Measurements from ENCODE around the gene PCDHB4.
"Not testable (repeated sequence)": the region's sequence is repeated elsewhere in the genome, so short reads cannot be mapped to it uniquely, and the experiment has no call there.

Gene PCDHB4

GRCh38 chr5:141102471-141102870, 19.1 kb upstream of the PCDHB4 start:
- not testable (repeated sequence) for H3K4me3 ChIP-seq (ENCODE audit: low read length); H3K9ac ChIP-seq (ENCODE audit: low read depth, low read length); H3K27ac ChIP-seq (ENCODE audit: low read length); H3K27me3 ChIP-seq (ENCODE audit: insufficient read depth, low read length); H3K4me1 ChIP-seq (ENCODE audit: insufficient read depth, low read length)
- Histone ChIP-seq H3K36me3 (ENCODE audit: insufficient read depth, low read depth, low read length) (peaks cover 11% of the 10 kb centered on the region; the same call in 1 of the 2 replicates), H3K9me3 (ENCODE audit: insufficient read depth, low read depth, low read length) (peaks cover 27% of the 10 kb centered on the region)

- H3K9me3 ChIP-seq (ENCODE audit: insufficient read depth, low read depth, low read length), result peaks cover 36% of the 10 kb centered on the region
- H3K4me3 ChIP-seq (ENCODE audit: low read length), result no peak overlapping the region
- H3K27ac ChIP-seq (ENCODE audit: low read length), result no peak overlapping the region
- 0 out of 2 replicates have a peak, but pooled peaks cover 11% of the 10 kb centered on the region for H3K36me3 ChIP-seq (ENCODE audit: insufficient read depth, low read depth, low read length)
- H3K4me1 ChIP-seq (ENCODE audit: insufficient read depth, low read length), result no peaks in the 10 kb centered on the region
- H3K27me3 ChIP-seq (ENCODE audit: insufficient read depth, low read length), result no peaks in the 10 kb centered on the region
- no peak overlapping the region for H3K9ac ChIP-seq (ENCODE audit: low read depth, low read length)
Observed at GRCh38 chr5:141105350-141105749, 16.3 kb upstream of the PCDHB4 start.

DNA sequence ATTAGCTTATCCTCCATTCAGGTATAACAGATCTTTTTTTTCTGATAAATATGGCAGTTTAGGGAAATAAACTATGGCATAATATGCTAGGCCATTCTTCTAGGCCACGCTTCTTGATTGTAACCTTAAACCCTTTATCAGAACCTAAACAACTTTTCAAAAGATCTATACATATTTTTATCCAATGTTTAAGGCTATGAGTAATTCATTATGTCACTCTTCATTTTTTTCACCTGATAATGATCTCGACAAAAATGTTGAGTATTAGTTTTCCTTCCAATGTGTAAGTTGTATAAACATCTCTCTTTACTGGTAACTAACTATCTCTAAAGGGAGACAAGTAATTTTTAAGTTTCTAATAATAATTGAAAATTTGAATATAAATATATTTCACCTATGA, 2.4 kb upstream of the PCDHB4 start:
- H3K36me3 ChIP-seq (ENCODE audit: insufficient read depth, low read depth, low read length), result no peaks in the 10 kb centered on the region

DNA sequence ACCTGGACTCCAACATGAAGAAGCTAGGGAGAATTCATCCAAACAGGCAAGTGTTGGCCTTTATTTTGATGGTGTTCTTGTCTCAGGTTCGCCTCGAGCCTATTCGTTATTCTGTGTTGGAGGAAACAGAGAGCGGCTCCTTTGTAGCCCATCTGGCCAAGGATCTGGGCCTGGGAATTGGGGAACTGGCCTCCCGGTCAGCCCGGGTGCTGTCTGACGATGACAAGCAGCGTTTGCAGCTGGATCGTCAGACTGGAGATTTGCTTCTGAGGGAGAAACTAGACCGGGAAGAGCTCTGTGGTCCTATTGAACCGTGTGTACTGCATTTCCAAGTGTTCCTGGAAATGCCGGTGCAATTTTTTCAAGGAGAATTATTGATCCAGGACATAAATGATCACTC, 367 bp downstream of the PCDHB4 start:
- no peaks in the 10 kb centered on the region for H3K36me3 ChIP-seq (ENCODE audit: insufficient read depth, low read depth, low read length)
- H3K4me1 ChIP-seq (ENCODE audit: insufficient read depth, low read length), result no peaks in the 10 kb centered on the region
- H3K9ac ChIP-seq (ENCODE audit: low read depth, low read length), result no peak overlapping the region
- H3K4me3 ChIP-seq (ENCODE audit: low read length), result no peak overlapping the region
- H3K27me3 ChIP-seq (ENCODE audit: insufficient read depth, low read length), result no peaks in the 10 kb centered on the region
- H3K27ac ChIP-seq (ENCODE audit: low read length), result no peak overlapping the region
- H3K9me3 ChIP-seq (ENCODE audit: insufficient read depth, low read depth, low read length), result peaks cover 23% of the 10 kb centered on the region; the same call in 1 of the 2 replicates

More for the DNA sequence above, 2.4 kb upstream of the PCDHB4 start:
- no peaks in the 10 kb centered on the region for H3K4me1 ChIP-seq (ENCODE audit: insufficient read depth, low read length)
- no peak overlapping the region for H3K27ac ChIP-seq (ENCODE audit: low read length)
- H3K4me3 ChIP-seq (ENCODE audit: low read length), result no peak overlapping the region
- no peaks in the 10 kb centered on the region for H3K27me3 ChIP-seq (ENCODE audit: insufficient read depth, low read length)
- H3K9me3 ChIP-seq (ENCODE audit: insufficient read depth, low read depth, low read length), result peaks cover 39% of the 10 kb centered on the region
- H3K9ac ChIP-seq (ENCODE audit: low read depth, low read length), result no peak overlapping the region

- not testable (repeated sequence) for H3K4me3 ChIP-seq (ENCODE audit: low read length); H3K27me3 ChIP-seq (ENCODE audit: insufficient read depth, low read length); H3K4me1 ChIP-seq (ENCODE audit: insufficient read depth, low read length); H3K9ac ChIP-seq (ENCODE audit: low read depth, low read length); H3K27ac ChIP-seq (ENCODE audit: low read length); H3K36me3 ChIP-seq (ENCODE audit: insufficient read depth, low read depth, low read length)
- H3K9me3 ChIP-seq (ENCODE audit: insufficient read depth, low read depth, low read length), result peaks cover 22% of the 10 kb centered on the region; the same call in 1 of the 2 replicates
Observed at GRCh38 chr5:141123396-141124135, 1.9 kb downstream of the PCDHB4 start.

GRCh38 chr5:141127305-141127704, 5.7 kb downstream of the PCDHB4 start:
- peaks cover 23% of the 10 kb centered on the region; the same call in 1 of the 2 replicates for H3K9me3 ChIP-seq (ENCODE audit: insufficient read depth, low read depth, low read length)
- H3K27ac ChIP-seq (ENCODE audit: low read length), result no peak overlapping the region
- no peaks in the 10 kb centered on the region for H3K36me3 ChIP-seq (ENCODE audit: insufficient read depth, low read depth, low read length)
- no peaks in the 10 kb centered on the region for H3K4me1 ChIP-seq (ENCODE audit: insufficient read depth, low read length)
- no peaks in the 10 kb centered on the region for H3K27me3 ChIP-seq (ENCODE audit: insufficient read depth, low read length)
- peak overlapping the region; percentile 30; the same call in 1 of the 2 replicates for H3K4me3 ChIP-seq (ENCODE audit: low read length)
- no peak overlapping the region for H3K9ac ChIP-seq (ENCODE audit: low read depth, low read length)

- Histone ChIP-seq H3K27ac (ENCODE audit: low read length) (no peak within 1 kb of the TSS), H3K4me1 (ENCODE audit: insufficient read depth, low read length) (no peaks in the 10 kb centered on the region), H3K9me3 (ENCODE audit: insufficient read depth, low read depth, low read length) (peaks cover 65% of the 10 kb centered on the region), H3K4me3 (ENCODE audit: low read length) (0 out of 2 replicates have a peak within 1 kb of the TSS, but pooled peaks have one; percentile 23), H3K27me3 (ENCODE audit: insufficient read depth, low read length) (no peaks in the 10 kb centered on the region), H3K9ac (ENCODE audit: low read depth, low read length) (no peak within 1 kb of the TSS), H3K36me3 (ENCODE audit: insufficient read depth, low read depth, low read length) (no peaks in the 10 kb centered on the region)
Observed at GRCh38 chr5:141135030-141135717, 13.6 kb downstream of the PCDHB4 start, which contains the start of gene PCDHB5. TSS of gene PCDHB5 (plus strand) at chr5:141135206. CDS start at chr5:141135435, 229 bp downstream.

DNA sequence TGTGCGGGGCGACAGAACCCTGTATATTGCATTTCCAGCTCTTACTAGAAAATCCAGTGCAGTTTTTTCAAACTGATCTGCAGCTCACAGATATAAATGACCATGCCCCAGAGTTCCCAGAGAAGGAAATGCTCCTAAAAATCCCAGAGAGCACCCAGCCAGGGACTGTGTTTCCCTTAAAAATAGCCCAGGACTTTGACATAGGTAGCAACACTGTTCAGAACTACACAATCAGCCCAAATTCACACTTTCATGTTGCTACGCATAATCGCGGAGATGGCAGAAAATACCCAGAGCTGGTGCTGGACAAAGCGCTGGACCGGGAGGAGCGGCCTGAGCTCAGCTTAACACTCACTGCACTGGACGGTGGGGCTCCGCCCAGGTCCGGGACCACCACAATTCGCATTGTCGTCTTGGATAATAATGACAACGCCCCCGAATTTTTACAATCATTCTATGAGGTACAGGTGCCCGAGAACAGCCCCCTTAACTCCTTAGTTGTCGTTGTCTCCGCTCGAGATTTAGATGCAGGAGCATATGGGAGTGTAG, 14.2 kb downstream of the PCDHB4 start:
- Histone ChIP-seq H3K4me3 (ENCODE audit: low read length) (no peak overlapping the region), H3K27me3 (ENCODE audit: insufficient read depth, low read length) (no peaks in the 10 kb centered on the region), H3K27ac (ENCODE audit: low read length) (no peak overlapping the region), H3K36me3 (ENCODE audit: insufficient read depth, low read depth, low read length) (no peaks in the 10 kb centered on the region), H3K9me3 (ENCODE audit: insufficient read depth, low read depth, low read length) (peaks cover 67% of the 10 kb centered on the region), H3K9ac (ENCODE audit: low read depth, low read length) (no peak overlapping the region), H3K4me1 (ENCODE audit: insufficient read depth, low read length) (no peaks in the 10 kb centered on the region)

DNA sequence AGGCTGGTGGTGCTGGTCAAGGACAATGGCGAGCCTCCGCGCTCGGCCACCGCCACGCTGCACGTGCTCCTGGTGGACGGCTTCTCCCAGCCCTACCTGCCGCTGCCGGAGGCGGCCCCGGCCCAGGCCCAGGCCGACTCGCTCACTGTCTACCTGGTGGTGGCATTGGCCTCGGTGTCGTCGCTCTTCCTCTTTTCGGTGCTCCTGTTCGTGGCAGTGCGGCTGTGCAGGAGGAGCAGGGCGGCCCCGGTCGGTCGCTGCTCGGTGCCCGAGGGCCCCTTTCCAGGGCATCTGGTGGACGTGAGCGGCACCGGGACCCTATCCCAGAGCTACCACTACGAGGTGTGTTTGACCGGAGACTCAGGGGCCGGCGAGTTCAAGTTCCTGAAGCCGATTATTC, 15.7 kb downstream of the PCDHB4 start:
- H3K36me3 ChIP-seq (ENCODE audit: insufficient read depth, low read depth, low read length); H3K4me1 ChIP-seq (ENCODE audit: insufficient read depth, low read length); H3K4me3 ChIP-seq (ENCODE audit: low read length); H3K27ac ChIP-seq (ENCODE audit: low read length); H3K27me3 ChIP-seq (ENCODE audit: insufficient read depth, low read length); H3K9ac ChIP-seq (ENCODE audit: low read depth, low read length): not testable (repeated sequence)
- H3K9me3 ChIP-seq (ENCODE audit: insufficient read depth, low read depth, low read length), result peaks cover 58% of the 10 kb centered on the region

GRCh38 chr5:141149812-141150211, 28.2 kb downstream of the PCDHB4 start, which contains the start of gene PCDHB6:
TSS of gene PCDHB6 (plus strand) at chr5:141150057. CDS start at chr5:141150258, 201 bp downstream.
- no peaks in the 10 kb centered on the region for H3K36me3 ChIP-seq (ENCODE audit: insufficient read depth, low read depth, low read length)
- no peak within 1 kb of the TSS for H3K9ac ChIP-seq (ENCODE audit: low read depth, low read length)
- H3K4me3 ChIP-seq (ENCODE audit: low read length), result no peak within 1 kb of the TSS
- H3K4me1 ChIP-seq (ENCODE audit: insufficient read depth, low read length), result no peaks in the 10 kb centered on the region
- H3K27ac ChIP-seq (ENCODE audit: low read length), result no peak within 1 kb of the TSS
- peaks cover 22% of the 10 kb centered on the region; the same call in 1 of the 2 replicates for H3K9me3 ChIP-seq (ENCODE audit: insufficient read depth, low read depth, low read length)
- H3K27me3 ChIP-seq (ENCODE audit: insufficient read depth, low read length), result no peaks in the 10 kb centered on the region

- peaks cover 26% of the 10 kb centered on the region; the same call in 1 of the 2 replicates for H3K9me3 ChIP-seq (ENCODE audit: insufficient read depth, low read depth, low read length)
- no peaks in the 10 kb centered on the region for H3K36me3 ChIP-seq (ENCODE audit: insufficient read depth, low read depth, low read length)
- no peak overlapping the region for H3K4me3 ChIP-seq (ENCODE audit: low read length)
- H3K27me3 ChIP-seq (ENCODE audit: insufficient read depth, low read length), result no peaks in the 10 kb centered on the region
- no peak overlapping the region for H3K9ac ChIP-seq (ENCODE audit: low read depth, low read length)
- H3K4me1 ChIP-seq (ENCODE audit: insufficient read depth, low read length), result no peaks in the 10 kb centered on the region
- no peak overlapping the region for H3K27ac ChIP-seq (ENCODE audit: low read length)
Observed at GRCh38 chr5:141150224-141150992, 28.8 kb downstream of the PCDHB4 start.
